ENCODE measurements around the gene RPS6KA4. TPM values are rescaled to one million over a fixed set of nuclear protein-coding genes. Genes with fewer than 3 reads are reported as not detected.

Gene RPS6KA4
- total RNA-seq, 1 donor from 2014 or later = 33.0 TPM

DNA sequence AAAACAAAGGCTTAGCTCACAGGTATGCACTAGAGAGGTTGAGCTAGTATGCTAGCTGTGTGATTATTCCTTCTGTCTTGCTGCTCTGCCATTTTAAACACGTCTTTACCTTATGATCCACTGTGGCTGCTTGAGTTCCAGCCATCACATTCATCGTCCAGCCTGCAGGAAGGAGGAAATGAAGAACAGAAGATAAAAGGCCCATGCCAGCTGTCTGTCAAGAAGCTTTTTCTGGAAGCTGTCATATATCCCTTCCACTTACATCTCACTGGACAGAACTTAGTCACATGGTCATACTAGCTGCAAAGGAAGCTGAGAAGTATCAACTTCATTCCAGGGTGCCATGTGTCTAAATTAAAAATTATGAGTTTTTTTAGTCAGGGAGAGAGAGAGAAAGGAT is 31.6 kb upstream of the RPS6KA4 start:
- DNase-seq (ENCODE audit: low spot score) = no peak

DNA sequence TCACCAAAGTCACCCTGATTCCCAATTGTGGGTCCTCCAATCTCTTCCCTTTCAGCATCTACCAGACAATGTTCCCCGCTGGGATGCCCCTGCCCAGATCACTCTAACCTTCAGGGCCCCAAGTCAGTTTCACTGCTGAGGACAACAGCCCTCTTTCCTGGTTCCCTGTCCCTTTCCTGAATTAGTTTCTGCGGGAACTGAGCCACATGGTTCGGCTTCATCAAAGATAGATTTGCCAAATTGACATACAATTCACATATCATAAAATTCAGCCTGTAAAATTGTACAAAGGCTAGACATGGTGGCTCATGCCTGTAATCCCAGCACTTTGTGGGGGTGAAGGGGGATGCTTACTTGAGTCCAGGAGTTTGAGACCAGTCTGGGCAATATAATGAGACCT is 31.0 kb upstream of the RPS6KA4 start:
- no peak for DNase-seq (ENCODE audit: low spot score)

DNA sequence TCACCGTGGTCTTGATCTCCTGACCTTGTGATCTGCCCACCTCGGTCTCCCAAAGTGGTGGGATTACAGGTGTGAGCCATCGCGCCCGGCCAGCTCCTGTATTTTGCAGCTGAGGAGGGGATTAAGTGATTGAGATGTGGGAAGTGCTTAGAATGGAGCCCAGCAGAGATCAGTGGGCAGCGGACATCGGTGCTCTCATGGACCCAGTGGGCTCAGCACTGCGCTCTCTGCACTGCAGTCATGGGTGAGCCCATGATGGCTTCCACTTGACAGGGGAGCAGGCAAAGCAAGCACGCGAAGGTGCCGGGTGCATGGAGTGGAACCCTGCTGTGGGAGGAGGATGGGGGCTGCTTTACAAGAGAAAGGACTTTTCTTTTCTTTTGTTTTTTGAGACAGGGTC is 28.1 kb upstream of the RPS6KA4 start:
- DNase-seq (ENCODE audit: low spot score) = no peak

DNA sequence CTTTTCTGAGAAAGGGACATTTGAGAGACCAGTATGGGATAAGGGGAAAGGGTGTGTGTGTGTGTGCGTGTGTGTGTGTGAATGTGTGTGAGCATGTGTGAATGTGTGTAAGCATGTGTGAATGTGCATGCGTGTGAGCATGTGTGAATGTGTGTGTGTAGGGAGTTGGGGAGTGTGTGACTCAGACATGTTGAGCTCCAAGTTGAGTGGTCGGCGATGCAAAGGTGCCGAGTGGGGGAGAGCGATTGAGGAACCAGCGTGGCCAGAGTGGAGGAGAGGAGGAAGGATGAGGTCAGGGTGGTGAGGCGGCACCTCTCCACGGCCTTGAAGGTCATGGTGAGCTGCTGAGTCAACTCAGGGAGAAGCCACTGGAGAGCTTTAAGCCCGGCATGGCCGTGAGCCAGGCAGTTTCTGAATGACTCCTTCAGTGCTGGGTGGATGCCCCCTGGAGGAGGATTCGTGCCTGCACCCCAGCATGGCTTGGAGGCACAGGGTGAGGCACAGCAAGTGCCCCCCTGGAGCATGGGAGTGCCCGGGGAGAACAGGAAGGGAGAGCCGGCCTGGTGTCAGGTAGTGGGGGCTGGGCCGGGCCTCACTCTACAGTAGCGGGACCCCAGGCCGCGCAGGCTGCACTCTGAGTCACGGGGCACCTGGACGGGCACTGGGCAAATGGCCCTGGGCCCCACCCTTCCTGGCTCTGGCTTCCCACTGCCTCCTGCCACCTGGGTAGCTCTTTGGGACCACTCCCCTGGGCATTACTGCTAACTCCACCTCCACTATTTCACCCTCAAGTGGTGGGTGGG is 27.2 kb upstream of the RPS6KA4 start:
- DNase-seq (ENCODE audit: low spot score) = peak; percentile 77

DNA sequence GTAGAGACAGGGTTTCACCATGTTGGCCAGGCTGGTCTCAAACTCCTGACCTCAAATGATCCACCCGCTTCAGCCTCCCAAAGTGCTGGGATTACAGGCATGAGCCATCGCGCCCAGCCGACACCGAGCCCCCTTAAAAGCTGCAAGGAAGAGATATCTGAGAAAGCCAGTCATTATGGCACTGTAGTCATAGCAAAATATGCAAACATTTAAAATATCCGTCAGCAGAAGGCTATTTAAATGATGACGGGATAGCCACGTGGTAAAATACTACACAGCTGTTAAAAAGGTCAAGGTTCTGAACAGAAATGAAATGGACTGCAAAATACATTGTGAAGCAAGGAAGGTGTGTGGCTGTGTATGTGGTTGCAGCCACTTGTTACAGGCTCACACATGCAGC is 25.4 kb upstream of the RPS6KA4 start:
- no peak for DNase-seq (ENCODE audit: low spot score)

DNA sequence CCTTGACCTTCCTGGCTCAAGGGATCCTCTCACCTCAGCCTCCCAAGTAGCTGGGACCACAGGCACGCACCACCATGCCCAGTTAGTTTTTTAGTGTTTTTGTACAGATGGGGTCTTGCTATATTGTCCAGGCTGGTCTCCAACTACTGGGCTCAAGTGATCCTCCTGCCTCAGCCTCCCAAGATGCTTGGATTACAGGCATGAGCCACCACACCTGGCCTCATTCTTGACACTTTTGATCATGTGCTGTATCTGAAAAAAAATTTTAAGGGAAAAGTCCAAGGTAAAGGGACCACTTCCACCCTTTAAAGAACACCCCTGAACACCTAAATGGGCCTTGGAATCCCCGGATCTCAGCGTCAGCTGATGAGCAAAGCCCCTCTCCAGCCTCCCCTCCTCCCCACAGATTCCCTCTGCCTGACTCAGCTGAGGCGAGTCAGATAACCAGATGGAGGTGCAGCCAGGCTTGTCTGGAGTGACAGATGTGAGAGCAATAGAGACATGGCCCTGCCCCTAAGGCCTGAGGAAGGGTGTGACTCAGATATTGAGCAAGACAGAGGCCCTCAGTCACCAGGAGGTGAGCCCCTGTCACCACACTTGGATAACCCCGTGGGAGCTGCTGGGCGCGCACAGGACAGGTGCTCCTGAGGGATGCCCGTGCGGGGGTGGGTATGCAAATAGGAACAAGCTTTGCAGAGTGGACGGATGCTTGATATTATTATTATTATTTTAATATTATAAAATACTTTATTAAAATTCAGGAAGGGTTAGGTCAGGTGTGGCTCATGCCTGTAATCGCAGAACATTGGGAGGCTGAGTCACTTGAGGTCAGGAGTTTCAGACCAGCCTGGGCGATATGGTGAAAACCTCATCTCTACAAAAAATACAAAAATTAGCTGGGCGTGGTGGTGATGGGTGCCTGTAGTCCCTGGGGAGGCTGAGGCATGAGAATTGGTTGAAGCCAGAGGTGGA is 23.9 kb upstream of the RPS6KA4 start:
- DNase-seq (ENCODE audit: low spot score) = no peak

DNA sequence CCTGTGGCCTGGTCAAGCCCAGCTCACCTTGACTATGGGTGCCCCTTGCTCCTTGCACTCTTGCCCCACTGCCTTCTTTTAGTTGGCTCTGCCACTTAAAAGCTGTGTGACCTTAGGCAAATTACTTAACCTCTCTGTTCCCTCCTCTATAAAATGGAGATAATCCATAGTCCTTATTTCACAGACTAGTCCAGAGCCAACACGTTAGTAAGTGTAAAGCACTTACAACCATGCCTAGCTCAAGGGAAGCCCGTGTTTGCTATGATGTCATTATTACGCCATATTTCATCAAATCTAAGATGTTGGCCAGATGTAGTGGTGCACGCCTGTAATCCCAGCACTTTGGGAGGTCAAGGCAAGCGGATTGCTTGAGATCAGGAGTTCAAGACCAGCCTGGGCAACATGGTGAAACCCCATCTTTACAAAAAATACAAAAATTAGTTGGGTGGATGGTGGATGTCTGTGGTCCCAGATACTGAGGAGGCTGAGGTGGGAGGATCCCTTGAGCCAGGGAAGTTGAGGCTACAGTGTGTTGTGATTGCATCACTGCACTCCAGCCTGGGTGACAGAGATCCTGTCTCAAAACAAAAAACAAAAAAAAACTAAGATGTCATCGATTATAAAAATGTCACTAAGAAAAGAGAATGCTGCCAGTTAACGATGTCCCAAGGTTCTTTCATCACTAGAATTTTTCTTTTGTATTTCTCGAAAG is 21.3 kb upstream of the RPS6KA4 start:
- no peak for DNase-seq (ENCODE audit: low spot score)

DNA sequence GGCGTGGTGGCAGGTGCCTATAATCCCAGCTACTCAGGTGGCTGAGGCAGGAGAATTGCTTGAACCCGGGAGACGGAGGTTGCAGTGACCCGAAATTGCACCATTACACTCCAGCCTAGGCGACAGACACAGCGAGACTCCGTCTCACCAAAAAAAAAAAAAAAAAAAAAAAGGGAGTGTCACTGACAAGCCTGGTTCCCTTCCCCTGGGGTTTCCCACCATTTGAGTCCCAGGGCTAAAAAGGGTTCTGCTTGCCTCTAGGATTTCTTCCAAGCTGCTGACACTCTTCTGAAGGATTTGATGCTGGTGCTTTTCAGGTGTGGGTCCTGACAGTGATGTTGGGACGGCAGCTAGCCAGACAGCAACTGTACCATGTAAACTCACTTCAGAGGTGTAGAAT is 20.2 kb upstream of the RPS6KA4 start:
- no peak for DNase-seq (ENCODE audit: low spot score)

DNA sequence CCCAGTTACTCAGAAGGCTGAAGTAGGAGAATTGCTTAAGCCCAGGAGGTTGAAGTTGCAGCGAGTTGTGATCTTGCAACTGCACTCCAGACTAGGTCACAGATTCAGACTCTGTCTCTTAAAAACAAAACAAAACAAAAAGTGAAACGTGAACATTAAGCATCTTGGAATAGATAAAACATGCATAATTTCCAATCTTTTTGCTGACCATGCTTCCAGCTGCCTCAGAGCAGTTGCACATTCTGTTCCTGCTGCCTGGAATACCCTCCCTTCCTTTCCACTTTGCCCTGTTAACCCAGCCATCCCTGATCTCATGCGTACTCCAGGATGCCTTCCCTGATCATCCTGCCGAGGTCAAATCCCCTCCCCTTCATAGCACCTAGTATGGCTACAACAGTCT is 19.7 kb upstream of the RPS6KA4 start:
- no peak for DNase-seq (ENCODE audit: low spot score)

DNA sequence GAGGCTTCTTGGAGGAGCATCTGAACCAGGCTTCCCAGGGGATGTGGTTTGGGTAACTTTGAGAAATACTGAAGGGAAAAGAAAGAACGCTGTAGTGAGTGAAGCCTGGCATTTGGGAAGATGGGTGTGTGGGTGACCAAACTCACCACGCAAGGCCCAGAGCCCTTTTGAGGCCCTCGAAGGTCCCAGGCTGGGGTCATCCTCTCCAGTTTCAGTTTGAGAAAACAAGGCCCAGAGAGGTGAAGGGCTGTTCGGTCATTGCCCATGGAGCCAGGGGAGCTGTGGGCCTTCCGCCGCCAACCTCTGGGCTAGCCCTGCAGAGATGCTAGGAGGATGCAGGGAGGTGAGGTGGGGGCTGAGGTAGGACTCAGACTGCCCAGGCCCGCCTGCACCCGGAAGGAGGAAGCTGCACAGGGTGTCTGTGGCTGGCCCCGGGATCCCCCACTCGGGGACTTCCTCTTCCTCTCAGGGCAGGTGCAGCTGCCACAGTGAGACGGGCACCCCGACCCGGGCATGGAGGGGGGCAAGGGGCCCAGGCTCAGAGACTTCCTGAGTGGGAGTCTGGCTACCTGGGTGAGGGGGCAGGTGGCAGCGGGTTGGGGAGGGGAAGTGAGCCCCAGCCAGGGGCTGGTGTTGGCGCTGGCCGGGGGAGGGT is 19.1 kb upstream of the RPS6KA4 start, which contains the start of gene CCDC88B:
Gene CCDC88B (plus strand): TSS at position 451 of the 655 bp plus-strand sequence. CDS start 63 bp downstream, at position 514.
- DNase-seq (ENCODE audit: low spot score) = peak; percentile 49

DNA sequence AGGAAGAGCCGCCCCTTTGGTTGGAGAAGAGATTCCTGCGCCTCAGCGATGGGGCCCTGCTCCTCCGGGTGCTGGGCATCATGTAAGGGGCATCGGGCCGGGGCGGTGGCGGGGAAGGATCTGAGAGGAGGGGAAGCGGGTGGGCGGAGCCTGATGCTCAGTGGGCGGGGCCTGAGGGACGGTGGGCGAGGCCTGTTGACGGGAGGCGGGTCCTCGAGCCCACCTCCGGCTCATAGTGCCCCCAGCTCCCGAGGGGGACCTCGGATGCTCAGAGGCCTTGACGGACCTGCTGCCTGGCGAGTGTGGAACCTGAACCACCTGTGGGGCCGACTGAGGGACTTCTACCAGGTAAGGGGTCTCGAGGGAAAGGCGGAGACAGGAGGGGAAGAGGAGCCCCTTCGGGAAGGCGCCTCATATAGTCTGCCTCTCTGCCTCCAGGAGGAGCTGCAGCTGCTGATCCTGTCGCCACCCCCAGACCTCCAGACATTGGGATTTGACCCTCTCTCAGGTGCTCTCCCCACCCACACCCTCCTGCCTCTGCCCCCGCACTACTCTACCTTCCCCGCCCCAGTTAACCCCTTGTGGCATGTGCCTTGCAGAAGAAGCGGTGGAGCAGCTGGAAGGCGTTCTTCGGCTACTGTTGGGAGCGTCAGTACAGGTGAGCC is 18.2 kb upstream of the RPS6KA4 start:
- DNase-seq (ENCODE audit: low spot score) = no peak

DNA sequence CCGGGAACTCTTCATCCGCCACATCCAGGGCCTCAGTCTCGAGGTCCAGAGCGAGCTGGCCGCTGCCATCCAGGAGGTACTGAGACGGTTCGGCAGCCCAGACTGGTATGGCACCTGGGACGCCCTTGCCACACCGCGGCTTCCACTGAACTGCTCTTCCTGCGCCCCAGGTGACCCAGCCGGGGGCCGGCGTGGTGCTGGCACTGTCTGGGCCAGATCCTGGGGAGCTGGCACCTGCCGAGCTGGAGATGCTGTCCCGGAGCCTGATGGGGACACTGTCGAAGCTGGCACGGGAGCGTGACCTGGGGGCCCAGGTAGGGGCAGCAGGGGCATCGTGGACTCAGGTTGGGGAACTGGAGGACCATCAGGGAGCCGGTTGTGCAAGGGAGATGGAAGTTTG is 17.5 kb upstream of the RPS6KA4 start:
- DNase-seq (ENCODE audit: low spot score) = no peak

DNA sequence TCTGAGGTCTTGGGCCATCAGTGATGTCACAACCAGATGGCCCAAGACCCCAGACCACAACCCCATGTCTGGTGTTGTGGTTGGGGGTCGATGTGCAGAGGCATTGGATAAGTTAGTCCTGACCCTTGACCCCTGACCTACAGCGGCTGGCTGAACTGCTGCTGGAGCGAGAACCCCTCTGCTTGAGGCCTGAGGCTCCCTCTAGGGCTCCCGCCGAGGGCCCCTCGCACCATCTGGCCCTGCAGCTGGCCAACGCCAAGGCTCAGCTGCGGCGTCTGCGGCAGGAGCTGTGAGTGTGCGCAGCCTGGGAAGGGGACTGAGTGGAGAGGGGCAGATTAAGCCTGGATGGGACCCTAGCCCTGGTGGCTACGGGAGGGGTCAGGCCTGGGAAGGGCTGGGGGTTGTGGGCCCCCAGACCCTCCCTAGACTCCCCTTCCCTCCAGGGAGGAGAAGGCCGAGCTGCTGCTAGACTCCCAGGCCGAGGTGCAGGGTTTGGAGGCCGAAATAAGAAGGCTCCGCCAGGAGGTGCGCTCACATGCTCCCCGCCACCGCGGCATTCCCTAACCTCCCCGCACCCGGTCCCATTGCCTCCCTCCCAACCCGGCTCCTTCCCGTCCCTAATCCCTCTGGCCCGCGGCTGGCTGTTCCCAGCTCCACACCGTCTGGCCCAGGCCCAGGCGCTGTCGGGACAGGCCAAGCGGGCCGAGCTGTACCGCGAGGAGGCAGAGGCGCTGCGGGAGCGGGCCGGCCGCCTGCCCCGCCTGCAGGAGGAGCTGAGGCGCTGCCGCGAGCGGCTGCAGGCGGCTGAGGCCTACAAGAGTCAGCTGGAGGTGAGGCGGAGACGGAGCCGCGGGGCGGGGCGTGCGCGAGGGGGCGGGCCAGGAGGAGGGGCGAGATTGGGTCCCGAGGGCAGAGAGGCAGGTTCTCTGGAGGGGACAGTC is 16.8 kb upstream of the RPS6KA4 start:
- peak; percentile 89 for DNase-seq (ENCODE audit: low spot score)

DNA sequence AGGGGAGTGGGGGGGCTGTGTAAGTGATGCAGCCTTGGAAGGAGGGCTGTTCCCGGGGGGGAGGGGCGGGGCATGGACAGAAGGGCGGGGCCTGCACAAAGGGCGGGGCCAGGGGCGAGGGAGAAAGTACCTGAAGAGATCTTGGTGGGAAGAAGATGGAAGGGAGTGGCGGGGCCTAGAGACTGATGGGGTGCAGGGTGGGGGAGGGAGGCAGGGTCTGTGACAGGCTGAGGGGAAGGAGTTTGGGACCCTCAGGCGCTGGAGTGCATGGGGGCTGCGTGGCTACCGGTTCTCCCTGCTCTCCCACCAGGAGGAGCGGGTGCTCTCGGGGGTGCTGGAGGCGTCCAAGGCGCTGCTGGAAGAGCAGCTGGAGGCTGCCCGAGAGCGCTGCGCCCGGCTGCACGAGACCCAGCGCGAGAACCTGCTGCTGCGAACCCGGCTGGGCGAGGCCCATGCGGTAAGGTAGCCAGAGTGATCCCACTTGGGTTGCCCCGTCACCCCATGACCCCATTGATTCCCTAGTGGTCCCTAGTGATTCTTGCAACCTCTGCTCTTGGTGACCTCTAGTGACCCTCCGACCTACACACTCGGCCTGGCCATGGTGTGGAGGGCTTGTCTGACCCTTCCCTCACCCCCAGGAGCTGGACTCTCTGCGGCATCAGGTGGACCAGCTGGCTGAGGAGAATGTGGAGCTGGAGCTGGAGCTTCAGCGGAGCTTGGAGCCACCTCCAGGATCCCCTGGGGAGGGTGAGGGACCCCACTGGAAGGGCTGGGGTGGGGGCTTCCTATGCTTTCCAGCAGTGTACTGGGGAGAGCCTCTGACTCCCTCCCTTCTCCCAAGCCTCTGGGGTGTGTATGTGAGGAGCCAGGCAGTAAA is 15.9 kb upstream of the RPS6KA4 start:
- no peak for DNase-seq (ENCODE audit: low spot score)

DNA sequence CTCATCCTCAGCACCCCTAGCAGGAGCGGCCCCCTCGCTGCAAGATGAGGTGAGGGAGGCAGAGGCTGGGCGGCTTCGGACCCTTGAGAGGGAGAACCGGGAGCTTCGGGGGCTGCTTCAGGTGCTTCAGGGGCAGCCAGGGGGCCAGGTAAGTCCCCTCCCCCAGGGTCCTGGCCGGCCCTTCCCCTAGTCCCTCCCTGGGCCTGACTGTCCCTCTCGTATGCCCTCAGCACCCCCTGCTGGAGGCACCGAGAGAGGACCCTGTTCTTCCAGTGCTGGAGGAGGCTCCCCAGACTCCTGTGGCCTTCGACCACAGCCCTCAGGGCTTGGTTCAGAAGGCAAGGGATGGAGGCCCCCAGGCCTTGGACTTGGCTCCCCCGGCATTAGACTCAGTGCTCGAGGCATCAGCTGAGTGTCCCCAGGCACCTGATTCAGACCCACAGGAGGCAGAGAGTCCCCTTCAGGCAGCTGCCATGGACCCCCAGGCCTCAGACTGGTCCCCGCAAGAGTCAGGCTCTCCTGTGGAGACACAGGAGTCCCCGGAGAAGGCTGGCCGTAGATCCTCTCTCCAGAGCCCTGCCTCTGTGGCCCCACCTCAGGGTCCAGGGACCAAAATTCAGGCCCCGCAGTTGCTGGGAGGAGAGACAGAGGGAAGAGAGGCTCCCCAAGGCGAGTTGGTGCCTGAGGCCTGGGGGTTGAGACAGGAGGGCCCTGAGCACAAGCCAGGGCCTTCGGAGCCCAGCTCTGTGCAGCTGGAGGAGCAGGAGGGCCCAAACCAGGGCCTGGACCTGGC is 15.0 kb upstream of the RPS6KA4 start:
- no peak for DNase-seq (ENCODE audit: low spot score)

DNA sequence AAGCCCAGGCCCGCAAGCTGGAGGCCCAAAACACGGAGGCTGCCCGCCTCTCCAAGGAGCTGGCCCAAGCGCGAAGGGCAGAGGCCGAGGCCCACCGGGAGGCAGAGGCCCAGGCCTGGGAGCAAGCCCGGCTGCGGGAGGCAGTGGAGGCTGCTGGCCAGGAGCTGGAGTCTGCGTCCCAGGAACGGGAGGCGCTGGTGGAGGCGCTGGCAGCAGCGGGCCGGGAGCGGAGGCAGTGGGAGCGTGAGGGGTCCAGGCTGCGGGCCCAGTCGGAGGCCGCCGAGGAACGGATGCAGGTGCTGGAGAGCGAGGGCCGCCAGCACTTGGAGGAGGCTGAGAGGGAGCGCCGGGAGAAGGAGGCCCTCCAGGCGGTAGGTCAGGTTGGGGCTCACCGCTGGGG is 14.2 kb upstream of the RPS6KA4 start:
- DNase-seq (ENCODE audit: low spot score) = no peak

DNA sequence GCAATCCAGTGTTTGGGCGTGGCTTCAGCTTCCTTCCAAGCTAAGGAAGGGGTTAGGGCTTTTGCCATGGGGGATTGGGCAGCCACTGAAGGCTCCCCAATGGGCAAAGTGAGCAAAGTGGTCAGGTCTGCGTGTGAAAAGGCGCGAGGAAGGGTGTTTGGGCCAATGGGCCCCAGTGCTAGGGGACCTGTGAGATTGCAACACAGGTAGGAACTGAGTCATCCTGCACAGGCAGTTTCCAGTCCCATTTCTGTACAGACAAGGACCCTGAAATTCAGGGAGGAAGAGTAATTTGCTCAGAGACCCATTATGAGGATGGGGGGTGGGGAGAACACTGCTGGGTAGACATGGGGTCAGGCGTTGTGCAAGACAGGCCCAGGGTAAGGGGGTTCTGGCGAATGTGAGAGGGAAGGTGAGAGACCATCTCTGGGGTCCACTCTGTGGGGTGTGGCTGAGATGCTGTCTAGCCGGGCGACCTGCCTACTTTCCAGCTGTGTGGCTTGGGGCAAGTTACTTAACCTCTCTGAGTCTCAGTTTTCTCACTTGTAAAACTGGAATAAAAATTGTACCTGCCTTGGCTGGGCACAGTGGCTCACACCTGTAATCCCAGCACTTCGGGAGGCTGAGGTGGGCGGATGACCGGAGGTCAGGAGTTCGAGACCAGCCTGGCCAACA is 11.6 kb upstream of the RPS6KA4 start:
- DNase-seq (ENCODE audit: low spot score) = no peak

All from mucosa of gallbladder (tissue), 1 donor.